GM19467 (cell line): Measurements from ENCODE around the gene CNNM3.
"Not testable (repeated sequence)": the region's sequence is repeated elsewhere in the genome, so short reads cannot be mapped to it uniquely, and the experiment has no call there.

Source experiments
- ATAC-seq: cut with Tn5 transposase; IDR thresholded peaks from one replicate; pipeline ENCODE4 v1.9.1; 2021; ENCODE audit warnings: mild to moderate bottlenecking, moderate library complexity; ENCODE audit not compliant: unreplicated experiment

CNNM3 gene

DNA sequence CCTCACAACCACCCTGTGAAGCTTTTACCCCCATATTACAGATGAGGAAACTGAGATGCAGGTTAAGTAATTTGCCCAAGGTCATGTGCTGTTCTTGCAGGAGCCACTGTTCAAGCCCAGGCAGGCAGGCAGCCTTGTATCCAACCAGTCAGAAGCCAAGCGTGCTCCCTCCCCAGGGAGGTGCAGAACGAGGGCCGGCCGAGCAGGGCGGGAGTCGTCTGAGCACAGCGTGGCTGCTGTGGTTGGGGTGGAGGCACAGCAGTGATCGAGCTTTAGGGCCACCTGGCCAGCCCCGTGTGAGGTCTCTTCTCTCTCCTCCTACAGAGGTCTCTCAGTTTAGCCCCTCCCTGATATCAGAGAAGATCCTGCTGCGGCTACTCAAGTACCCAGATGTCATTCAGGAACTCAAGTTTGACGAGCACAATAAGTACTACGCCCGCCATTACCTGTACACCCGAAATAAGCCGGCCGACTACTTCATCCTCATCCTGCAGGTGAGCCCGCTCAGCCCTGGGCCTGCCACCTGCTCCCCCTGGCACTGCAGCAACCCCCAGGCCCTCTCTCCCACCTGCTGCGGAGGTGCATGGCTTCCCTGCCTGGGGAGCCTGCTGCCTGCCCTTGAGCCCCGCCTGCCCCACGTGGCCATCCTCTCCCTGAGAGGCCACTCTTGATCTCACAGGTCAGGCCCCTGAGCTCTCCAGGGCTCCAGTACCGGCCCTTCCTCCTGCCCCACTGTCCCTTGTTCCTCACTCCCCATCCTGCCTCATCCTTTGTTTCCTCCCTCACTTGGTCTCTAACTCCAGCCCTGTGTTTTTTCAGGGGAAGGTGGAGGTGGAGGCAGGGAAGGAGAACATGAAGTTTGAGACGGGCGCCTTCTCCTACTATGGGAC lies 17.1 kb upstream of the CNNM3 start:
- ATAC-seq, result no peak

DNA sequence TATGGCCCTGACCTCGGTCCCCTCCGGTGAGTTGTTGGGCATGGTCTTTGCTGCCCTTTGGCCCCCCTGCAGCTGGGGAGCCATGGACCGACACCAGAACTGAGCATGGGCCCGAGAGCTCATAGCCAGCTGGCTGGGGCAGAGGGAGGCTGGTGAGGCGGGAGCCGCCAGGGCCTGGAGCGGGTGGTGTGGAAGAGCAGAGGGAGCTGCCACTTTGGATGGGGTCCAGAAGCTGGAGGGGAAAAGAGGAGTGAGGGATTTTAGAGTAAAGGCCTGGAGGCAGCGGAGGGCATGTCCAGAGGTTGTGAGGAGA lies 16.5 kb upstream of the CNNM3 start:
- no peak for ATAC-seq

DNA sequence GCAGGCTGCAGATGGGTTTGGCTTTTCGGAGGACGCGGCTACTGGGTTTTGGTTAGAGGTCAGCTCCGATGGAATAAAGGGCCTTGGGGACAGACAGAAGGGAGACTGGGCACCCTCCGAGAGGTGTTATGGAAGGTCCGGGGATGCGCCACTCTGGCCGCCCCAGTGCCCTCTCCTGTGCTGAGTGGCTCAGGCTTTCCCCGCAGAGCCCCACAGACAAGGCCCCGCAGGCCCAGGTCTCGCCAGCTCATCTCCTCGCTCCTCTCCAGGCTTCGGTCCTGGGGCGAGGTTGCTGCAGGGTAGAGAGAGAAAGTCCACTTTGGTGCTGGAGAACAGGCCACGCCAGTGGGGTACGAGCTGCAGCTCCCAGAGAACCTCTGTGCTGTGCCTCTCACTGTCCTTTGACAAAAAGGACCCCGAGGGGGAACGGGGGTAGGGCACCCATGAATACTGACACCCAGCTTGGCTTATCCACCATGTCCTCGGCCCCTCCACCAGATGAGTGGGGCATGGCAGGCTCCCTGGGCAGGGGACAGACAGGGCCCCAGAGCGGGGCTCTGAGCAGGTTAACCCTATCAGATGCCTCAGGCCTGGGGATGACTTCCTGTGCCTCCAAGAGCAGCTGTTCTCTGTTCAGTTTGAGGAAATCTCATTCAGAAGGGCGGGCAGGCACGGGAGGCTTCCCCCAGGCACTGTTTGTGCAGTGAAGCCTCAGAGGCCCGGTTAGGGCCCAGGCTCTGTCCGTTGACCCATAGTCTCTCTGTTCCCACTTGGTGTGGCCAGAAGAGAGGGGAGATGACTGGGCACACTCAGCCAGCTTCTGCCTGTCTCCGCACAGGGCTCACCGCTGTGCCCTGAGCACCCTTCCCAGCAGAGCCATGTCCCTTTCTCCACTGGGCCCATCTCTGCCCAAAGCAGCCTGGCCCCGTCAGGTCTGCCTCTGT lies 15.7 kb upstream of the CNNM3 start:
- peak; percentile 9 for ATAC-seq

DNA sequence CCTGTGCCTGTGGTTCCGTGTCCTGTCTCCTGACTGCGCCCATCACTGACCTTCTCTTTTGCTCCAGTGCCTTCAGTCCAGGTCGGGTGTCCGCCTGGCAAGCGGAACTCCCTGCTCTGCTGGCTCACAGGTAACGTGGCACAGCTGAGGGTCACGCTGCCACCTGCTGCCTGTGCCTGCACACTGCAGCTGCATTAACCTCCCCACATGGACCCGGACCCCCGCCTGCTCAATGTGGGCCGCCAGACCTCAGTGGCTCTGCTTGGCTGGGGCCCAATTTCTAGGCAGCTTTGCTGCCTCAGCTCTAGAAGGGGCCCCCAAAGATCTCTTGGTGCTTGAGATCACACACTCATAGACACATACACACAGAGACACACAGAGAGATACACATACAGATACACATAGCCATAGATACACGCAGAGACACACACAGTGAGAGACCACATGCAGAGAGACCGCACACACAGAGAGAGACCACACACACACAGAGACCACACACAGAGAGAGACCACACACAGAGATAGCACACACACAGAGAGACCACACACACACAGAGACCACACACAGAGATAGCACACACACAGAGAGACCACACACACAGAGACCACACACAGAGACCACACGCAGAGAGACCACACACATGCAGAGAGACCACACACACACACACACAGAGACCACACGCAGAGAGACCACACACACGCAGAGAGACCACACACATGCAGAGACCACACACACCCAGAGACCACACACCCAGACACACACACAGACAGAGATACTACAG lies 14.9 kb upstream of the CNNM3 start:
- peak; percentile 57 for ATAC-seq

DNA sequence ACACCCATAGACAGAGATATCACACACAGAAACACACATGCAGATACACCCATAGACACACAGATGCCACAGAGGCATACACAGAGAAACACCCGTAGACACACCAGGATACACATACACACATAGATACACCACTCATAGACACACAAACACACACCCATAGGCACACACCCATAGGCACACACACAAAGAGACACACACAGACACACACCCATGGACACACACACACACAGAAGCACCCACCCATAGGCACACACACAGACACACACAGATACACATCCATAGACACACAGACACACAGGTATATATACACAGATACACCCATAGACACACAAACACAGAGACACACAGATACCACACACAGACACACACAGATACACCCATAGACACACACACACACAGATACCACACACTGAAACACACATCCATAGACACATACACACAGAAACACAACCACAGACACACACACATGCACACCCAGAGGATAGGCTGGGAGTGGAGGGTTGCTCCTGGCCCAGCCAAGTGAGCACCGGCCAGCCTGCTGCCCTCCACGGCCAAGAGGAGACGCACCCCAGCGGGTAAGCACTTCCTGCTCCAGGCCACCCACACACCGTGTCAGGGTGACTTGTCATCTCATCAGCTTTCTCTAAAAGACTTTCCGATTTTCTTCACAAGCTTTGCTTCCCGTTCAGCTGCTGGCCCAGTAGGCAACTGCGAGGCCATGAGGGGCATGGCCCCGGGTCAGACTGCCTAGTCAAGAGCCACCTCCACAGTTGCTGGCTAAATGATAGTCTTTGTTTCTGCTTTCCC lies 14.1 kb upstream of the CNNM3 start:
- ATAC-seq, result no peak

DNA sequence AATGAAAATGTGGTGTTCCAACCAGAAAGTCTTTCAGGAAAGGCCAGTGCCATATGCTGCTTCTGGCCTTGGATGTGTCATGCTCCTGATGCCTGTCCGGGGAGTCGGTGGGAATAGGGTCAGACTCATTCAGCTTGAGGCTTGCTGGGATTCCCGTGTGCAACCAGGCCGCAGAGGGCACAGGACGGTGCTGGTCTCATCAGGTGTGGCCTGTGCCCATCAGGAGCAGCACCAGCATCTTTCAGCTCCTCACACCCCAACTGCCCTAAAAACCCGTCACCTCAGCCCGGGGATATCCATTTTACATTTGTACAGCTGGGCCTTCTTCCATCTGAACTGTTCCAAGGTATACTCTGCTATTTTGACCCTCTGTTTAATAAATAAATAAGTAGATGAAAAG lies 13.3 kb upstream of the CNNM3 start:
- no peak for ATAC-seq

DNA sequence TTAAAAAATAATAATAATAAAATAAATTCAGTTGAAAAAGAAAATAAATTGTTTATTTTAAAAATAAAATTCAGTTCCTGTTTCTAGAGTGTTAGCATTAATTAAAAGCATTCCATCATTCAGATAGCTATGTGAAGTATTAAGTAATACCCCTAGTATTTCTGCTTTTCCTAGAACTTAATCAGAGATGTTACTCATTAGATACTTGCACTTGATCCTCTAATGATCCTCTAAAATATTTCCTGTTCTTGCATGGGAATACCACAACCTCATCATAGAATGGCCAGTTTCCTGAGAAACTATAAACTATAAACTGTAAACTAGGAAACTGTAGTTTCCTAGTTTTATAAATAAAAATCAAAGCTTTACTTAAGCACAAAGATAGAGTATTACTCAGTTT lies 11.1 kb upstream of the CNNM3 start:
- no peak for ATAC-seq

DNA sequence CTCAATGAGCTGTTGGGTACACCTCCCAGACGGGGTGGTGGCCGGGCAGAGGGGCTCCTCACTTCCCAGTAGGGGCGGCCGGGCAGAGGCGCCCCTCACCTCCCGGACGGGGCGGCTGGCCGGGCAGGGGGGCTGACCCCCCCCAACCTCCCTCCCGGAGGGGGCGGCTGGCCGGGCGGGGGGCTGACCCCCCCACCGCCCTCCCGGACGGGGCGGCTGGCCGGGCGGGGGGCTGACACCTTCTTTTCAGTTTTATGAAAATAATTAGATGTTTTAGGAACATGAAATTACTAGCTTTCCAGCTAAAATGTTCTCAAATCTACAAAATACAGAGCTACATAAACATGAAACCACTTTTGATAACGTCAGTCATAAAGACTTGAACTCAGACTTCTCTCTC lies 10.1 kb upstream of the CNNM3 start:
- not testable (repeated sequence) for ATAC-seq

DNA sequence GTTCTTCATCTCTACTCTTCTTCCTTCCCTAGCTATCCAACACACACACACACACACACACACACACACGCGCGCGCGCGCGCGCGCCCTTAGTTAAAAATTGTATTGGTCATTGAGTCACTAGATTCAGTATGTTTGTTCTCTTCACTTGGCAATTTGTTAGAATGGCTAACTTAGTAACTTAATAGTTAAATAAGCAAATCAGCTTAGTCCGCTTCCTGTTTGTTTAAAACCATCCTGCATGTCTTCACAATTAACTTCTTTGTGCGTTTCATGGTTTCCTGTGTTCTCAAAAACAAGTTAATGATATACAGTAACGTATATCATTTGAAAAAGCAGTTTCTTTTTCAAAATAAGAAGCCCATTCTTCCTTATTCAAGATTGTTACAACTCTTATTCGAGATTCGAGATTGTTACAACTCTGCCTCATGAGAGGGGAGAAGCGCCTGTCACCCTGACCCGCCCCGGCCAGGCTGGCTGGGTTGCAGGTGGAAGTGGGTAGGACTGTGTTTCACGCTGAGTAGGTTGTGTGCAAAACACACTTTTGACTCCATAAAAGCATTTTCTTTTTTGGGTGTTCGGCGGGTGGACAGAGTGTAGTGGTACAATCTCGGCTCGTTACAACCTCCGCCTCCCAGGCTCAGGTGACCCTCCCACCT lies 9.5 kb upstream of the CNNM3 start:
- peak; percentile 60 for ATAC-seq

DNA sequence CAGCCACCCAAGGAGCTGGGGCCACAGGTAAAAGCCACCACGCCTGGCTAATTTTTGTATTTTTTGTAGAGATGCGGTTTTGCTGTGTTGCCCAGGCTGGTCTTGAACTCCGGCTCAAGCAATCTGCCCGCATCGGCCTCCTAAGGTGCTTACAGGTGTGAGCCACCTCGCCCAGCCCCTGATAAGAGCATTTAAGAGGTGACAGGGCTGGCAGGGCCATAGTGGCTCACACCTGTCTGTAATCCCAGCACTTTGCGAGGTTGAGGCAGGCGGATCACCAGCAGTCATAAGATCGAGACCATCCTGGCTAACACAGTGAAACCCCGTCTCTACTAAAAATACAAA lies 9.0 kb upstream of the CNNM3 start:
- no peak for ATAC-seq

DNA sequence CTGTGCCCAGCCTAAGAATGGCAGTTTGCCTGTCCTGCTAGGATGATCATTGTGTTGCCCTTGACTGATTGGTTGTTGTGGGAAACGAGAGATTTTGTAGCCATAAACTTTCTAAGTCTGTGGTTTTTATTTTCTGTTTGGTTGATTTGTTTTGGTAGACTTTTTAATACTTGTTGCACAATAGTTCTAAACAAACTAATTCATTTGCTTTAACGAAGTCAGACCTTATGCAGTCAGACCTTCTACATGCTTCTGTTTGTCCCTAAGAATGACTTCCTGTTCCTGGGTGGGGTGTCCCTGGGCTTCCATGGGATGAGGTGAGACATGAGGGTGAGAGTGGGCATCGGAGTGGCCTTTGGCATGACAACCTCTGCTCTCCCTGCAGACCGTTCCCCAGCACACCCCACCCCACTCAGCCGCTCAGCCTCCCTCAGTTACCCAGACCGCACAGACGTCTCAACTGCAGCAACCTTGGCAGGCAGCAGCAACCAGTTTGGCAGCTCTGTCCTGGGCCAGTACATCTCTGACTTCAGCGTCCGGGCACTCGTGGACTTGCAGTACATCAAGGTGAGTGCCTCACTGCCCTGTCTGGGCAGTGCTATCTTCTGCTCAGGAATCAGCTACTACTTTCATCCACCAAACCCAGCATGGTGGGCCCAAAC lies 7.8 kb upstream of the CNNM3 start:
- no peak for ATAC-seq

DNA sequence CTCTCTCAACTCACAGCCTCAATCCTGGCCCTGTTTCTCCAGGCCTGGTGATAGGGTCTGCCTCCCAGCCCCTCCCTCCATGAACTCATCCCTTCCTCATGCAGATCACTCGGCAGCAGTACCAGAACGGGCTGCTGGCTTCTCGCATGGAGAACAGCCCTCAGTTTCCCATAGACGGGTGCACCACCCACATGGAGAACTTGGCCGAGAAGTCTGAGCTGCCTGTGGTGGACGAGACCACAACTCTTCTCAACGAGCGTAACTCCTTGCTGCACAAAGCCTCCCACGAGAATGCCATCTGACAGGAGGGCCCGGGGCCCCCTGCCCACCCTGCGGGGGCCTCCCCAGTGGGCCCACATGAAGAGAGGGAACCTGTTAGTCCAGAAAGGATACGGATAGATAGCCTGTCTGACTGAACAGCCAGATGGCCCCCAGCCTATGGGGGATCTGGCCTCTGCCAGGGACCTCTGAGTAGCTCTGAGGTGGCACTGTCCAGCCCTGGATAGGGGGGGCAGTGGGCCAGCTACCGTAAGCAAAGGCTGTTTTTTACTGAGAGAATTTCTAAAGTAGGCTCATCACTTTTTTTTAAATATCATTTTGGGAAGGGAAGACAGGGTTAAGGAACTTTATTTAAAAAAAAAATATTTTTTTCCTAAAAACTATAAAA lies 6.7 kb upstream of the CNNM3 start:
- ATAC-seq, result no peak

DNA sequence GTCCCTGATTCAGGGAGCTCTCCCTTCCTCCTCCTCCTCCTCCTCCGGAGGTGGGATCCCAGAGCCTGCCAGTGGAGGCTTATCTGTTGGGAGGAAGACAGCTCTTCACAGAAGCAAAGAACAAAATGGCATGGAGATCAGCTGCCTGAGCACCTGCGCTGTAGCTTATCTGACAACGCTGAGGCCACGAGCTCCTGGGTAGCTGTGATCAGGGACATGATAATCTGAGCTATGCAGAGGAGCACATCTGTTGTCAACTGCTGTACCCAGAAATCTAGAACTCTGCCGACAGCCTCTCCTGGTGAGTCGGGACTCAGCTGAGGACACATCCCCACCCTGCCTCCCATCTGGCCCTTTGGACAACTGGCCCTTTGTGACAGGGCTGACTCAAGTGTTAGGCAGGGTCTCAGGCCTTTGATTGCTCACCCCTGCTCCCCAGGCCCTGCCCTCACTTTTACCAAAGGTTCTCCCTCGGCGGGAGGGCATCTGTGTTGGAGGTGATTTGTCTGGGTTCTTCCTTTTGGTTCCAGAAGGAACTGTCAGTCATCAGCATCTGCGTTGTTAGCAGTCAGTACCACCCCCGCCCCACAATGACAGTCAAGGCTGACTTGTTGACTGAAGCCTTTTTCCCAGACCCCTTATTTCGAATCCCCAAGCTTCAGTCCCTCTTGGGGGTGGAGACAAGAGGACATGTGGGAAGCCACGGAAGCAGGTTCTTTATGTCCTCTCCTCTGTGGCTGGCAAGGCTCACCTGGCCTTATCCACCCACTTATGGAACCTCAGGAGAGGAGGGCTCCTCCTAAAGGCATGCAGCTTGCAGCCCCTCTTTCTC lies 5.9 kb upstream of the CNNM3 start:
- ATAC-seq, result no peak

DNA sequence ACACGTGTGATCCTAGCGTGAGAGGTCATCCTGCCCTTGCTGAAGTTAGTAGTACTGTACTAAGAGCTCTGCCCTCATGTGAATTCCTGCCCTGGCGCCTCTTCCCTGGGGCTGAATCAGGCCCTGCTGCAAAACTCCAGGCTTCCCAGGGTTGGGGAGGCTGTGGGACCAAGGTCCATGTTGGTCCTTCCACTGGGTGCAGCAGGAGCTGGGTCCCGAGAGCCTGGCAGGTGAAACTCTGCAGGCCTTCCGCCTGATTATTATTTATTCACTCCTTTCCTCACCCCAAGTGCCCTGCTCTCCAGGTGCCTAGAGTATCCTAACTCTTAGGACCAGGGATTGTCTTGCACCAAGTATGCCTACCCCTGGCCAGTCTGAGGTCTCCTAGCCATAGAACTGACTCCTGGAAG lies 5.3 kb upstream of the CNNM3 start:
- ATAC-seq, result no peak

DNA sequence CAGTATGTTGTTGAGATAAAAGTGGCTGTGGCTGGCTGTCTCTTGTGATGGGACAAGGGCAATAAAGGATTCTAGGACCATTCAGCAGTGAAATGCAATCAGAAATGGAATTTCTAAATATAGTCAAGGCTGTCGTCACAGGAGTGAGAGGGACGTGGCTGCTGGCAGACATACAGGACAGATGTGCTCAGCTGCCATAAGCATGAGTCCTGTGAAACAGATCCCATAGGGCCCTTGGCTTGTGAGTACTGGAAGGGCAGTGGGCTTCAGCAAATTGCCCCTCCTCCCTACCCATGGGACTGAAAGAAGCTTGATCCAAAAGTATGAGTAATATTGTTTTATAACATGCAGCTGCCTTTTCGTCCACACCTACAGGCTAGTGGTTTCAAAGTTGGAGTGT lies 4.2 kb upstream of the CNNM3 start:
- no peak for ATAC-seq

DNA sequence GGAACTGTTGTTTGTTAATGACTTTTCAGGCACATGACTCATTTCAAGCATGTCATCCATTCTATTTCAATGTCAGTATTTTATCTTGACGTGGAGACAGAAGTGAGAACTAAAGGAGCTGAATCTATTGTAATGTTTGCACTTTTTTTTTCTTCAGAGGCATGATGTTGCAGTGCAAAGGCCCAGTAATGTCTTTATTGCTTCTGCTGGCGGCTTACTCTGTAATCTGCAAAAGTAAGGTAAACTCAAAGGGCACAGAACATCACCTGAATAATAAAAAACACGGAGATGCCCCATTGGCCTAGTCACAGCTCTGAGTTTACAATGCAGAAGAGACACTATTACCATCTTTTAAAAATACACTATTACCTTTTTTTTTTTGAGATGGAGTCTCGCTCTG lies 2.4 kb upstream of the CNNM3 start:
- no peak for ATAC-seq

DNA sequence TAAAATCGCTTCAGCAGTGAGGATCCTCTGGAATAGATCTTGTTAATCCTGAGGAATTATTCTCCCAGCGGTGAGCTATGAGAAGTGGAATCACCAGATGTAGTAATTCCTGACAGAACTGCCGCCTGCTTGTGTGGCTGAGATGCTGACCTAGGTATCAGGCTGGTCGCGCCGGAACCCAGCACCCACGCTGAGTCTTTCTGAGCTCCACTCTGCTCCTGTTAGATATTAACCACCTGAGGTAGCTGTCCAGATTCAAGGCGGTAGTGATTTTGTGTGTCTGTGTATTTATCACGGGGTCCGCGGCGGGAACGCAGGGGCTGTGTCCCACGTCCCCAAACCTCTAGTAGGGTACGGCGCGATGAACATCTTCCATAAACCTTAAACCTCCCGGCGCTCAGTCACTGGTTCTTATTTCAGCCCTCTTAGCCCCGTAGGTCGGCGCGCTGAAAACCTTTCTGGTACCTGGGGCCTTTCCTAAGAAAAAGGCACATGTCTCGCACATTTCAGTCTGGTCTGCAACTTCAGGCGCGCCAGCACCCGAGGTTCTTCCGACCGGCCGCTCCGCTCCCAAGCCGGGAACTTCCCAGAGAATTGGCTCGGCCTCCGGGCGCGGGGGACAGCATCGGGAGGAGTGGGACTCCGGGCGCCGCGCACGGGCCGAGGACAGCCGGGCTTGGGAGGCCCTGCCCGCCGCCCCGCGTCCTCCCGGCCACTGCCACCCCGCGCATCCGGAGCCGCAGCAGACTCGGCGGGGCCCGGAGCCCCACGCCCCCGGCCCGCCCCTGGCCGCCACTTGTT lies 542 bp upstream of the CNNM3 start:
- no peak for ATAC-seq
